T-helper 22 cell (primary cell): ENCODE results near the gene RUNX2.
A peak's percentile ranks its signal among the peaks of the same experiment; 100 is the strongest.

Source experiments
- DNase-seq: peaks from one replicate; pipeline ENCODE4 v3.0.0-alpha.2; 2020; ENCODE audit warnings: low read depth

The RUNX2 gene

DNA sequence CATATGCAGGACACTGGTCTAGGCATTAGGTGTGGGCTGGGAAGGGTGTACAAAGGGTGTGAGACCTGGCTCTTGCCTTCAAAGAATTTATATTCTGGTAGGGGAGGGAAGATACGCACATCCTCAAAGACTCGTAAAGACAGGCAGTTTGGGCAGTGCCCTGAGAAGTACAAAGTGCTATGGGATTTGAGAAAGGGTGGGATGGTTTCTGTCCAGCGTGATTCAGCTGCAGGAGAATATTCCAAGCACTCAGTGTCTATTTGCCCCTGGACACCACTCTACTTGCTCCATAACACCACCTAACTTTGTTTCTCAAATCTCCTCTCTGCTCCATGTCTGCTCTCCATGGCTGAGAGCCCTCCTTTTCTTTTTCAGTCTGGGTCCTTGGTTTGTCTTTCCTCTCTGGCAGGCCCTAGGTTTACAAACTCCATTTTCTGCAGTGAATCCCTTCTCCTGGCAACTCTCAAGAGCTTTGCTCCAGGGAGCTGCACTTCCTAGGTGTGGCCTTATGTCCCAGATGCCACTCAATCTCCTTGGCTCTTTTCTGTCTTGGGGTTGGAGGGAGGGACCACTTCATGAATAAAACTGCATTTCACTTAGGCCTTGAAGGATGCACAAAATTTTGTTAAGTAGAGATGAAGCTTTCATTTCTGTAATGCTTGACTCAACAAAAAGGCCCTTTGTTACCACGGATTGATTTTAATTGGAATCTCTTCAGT lies 377.2 kb downstream of the RUNX2 start:
- DNase-seq, result no peak

DNA sequence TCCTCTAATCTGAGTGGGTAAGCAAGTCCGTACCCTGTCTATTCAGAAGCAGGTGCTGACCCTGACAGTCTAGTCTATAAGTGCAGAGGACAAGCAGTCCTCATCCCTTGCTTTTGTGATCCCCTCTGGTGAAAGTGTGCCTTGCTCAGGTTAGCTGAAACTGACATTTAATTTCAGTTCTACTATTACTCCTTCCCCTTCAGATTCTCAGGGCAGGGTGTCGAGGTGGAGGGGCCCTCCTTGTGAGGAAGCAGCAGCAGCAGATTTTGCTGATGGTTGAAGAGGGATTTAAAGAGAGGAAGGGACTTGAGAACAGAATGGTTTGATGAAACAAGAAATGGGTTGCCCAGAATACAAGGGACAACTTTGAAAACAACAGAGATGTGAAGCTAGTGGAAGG lies 378.2 kb downstream of the RUNX2 start:
- no peak for DNase-seq

DNA sequence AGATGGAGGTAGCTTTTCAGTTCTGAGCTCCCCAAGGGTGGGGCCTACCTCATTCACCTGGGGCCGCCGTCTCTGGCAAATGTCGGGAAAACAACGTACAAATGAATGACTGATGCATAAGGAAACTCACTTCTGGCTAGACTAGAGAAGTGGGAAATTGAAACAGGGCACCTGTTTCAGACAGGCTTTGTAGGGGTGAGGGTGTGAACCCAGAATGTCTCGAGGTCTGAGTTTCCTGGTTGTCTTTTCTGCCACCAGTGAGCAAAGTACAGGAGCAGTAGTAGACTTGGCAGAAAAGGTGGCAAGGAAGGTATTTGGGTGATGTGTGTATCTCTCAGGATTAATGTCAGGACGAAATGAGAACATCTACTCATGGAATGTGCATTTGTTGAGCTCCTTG lies 379.0 kb downstream of the RUNX2 start:
- DNase-seq, result no peak

DNA sequence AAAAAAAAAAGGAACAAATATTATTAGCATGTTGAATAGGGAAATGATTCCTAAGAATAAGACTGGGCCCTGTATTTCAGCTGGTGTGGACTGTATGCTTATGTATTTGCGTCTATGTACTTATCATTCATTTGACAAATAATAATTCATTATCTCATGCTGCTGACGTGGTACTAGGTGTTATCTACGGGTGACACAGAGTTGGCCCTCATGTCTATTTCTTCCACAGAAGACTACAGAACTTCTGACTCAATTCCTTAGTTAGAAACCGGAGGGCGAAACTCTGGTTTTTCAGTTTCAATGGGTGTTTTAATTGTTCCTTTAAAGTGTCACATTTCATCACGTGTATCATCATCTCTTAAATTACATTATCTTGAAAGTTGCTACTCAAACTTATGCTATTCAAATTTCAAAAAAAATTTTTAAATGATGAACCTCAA lies 381.7 kb downstream of the RUNX2 start:
- no peak for DNase-seq

DNA sequence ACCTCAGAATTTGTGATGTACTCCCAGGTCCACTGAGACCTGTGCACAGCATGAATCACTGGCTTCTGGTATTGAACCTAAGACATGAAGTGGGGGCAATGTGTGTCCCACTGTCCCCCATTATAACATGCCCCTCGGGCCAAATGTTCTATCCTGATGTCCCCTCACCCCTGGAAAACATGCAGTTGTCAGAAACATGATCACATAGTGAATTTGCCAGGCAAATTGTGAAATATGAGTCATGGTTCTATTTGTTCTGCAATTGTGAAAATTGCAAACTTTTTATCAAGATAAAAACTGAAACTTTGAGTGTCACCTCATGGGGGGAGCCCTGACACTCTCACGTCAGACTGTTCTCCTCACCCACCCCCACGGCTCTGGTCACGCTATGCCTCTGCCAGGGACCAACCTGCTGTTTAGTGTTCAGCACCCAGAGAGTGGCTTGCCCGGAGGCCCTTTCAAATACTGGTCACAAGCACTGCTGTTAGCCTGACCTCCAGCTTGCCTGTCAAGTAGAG lies 382.2 kb downstream of the RUNX2 start:
- DNase-seq, result peak; percentile 5

DNA sequence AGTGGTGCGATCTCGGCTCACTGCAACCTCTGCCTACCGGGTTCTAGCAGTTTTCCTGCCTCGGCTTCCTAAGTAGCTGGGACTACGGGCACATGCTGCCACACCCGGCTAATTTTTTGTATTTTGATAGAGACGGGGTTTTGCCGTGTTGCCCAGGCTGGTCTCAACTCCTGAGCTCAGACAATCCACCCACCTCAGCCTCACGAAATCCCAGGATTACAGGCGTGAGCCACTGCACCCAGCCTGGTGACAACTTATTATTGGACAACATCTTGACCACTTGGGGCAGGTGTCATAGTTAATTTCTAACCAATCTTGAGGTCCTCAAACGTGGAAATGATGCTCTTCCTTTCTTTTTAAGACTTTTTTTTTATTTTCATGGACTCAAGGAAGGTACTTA lies 383.9 kb downstream of the RUNX2 start:
- no peak for DNase-seq

DNA sequence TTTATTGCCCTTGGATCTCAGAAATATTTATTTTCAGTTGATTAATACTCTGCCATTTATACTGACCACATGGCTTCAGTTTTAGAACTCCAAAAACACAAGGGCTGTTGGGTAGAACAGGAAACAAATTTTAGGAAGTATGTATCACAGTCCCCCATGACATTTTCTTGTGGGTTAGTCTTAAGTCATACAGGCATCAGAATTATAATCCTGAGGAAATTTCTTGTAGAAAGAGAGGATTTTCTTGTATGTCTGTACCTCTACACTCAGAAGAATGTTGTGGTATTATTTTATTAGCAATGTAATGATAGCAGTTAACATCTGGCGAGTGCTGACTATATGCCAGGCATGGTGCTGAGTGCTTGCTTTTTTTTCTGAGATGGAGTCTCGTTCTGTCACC lies 384.7 kb downstream of the RUNX2 start:
- DNase-seq, result no peak
